ENCODE results near the gene C1orf35.

Gene C1orf35

DNA sequence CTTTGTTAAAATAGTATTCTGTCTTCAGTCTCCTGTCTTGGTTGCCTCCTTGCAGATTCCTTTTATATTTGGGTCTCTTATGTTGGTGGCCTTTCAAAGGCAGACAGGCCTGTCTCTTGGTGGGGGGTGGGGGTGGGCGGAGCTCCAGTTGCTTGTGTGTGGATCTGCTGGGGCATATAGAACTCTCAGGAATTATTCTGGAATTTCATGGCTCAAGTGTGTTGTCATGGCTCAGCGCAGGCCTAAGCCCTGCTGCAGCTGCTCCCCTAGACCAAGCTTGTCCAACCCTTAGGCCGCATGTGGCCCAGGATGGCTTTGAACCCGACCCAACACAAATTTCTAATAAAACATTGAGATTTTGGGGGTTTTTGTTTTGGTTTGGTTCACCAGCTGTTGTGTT, 8.0 kb downstream of the C1orf35 start:
- DNase-seq = no peak

DNA sequence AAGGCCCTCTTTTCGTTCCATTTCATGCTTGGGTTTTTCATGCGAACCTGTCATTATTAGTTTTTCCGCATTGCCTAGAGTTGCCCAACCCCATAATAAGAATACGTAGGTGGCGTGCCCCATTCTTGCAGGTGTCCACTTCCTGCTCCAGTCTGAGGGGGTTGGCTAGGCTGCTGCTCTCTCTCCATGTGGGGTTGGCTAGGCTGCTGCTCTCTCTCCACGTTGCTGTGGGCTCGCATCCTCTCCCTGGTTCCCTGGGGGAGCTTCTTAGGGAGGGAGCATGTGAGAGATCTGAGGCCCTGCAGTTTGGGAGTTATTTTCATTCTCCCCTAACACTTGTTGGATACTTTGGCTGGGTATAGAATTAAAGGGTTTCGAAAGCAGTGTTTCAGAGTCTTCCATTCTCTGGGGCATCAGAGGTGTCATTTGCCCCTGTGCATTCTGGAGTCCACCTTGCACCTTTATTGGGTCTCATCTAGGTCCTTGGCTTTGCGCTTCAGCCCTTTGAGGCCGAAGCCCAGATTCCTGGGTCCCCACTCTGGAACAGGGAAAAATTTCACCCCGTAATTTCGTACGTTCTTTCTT, 8.6 kb downstream of the C1orf35 start:
- DNase-seq = no peak

DNA sequence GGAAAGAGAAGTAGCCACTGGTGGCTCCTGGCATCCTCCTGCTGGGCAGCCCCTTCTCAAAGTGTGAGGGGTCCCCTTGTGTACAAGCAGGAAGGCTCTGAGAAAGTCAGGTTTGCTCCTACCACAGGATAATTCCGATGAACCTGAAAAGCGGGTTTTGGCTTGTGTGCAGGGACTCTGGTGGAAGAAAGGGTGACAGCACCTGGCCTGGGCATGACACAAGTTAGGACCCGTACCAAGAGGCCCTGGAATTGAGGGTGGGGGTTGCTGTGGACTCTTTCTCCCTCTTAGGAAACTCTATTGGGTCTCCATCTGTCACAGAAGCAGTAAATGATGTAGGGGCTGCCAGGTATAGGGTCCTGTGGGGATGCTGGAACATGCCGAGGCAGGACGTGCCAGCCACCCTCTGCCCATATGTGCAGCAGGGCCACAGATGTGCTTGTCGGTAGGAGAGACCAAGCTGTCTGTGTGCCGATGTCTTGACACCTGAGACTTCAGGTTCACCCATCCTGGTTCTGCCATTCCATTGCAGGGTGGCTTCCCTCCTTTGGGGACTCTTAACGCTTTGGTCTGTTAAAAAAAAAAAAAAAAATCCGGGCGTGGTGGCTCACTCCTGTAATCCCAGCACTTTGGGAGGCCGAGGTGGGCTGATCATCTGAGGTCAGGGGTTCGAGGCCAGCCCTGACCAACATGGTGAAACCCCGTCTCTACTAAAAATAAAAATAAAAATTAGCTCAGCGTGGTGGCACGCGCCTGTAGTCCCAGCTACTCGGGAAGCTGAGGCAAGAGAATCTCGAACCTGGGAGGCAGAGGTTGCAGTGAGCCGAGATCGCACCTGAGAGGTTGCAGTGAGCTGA, 9.8 kb downstream of the C1orf35 start:
- no peak for DNase-seq

GRCh38 chr1:228092342-228093049, 10.6 kb downstream of the C1orf35 start:
- DNase-seq = no peak

DNA sequence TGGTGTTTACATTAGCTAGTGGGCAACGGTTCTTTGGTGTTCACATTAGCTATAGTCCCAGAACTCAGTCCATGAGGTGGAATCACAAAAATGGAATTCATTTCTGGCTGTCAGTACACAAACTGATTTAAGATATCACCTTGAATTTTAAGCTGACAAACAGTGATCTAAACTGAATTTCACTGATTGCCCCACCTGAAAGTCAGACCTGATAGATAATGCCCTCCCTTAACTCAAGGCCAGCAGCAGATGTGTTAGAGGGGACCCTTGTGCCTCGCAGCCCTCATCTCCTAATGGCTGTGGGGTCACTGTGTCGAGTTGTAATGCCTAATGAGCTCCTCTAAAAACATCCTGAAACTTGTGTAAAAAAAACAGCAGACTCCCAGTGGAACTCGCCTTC, 12.0 kb downstream of the C1orf35 start:
- no peak for DNase-seq

DNA sequence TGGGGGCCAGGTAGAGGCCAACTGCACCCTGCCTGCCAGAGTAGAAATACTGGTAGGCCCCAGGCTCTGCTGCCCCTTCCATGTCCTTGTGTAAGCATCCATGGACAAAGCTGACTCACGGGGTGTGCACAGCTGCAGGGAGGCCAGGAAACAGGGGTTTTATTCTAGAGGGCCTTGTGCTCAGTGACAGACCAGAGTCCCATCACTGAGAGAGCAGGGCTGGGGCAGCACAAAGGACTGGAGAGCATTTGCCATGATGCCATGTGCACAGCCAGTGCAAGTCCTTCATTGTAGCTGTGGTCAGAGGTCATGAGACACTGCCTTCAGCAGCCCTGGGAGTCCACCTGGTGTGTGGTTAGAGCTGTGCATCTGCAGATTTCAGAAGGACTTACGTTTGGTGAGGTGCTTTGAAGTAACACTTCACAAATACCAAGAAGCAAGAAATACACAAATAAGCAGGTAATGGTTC, 12.5 kb downstream of the C1orf35 start:
- DNase-seq = peak in 3 of 56 donors; percentile 24 to 48 (median 24)

- no peak for DNase-seq
These were observed 13.4 kb downstream of the C1orf35 start for GRCh38 chr1:228089519-228090380.

- no peak for DNase-seq
These were observed 14.3 kb downstream of the C1orf35 start for GRCh38 chr1:228088586-228089498.

DNA sequence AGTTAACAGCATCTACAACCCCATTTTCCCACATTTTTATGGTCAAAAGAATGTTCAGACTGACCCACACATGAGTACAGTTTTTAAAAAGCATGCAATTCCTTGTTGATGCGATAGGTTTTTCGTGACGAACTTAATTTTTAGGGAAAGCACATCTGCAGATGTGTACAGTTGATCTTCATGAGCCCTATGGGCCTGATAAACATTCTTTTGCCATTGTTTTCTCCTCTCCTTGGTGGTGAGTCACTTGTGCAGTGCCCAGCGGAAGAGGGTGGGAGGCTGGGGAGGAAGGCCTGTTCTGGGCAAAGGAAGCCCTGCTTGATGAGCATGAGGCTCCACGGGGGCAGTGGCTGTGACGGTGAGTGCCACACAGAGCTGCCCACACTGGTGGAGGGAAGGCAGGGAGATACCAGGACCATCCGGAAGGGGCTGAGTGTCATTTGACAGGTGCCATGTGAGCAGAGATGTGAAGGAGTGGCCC, 15.3 kb downstream of the C1orf35 start:
- DNase-seq = peak in 1 of 56 donors; percentile 33

- DNase-seq = no peak
These were observed 17.7 kb downstream of the C1orf35 start for GRCh38 chr1:228085287-228085951.

DNA sequence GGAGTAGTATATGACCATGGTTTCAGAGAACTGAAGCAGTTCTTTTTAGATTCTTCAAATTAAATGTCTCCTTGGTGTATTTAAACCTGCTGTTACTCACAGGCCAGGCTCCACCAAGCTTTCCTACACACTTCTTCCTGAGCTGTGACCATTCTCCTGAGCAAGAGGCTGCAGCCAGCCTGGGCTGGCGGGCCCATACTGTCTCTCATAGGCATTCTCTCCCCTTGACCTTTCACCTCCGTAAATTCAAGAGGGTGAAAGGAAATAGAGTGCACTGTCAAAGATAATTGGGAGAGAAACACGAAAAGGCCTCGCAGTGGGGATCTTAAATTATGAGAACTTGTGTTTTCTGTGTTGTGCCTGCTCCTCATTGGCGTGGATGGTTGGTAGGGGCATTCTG, 18.3 kb downstream of the C1orf35 start:
- no peak for DNase-seq

GRCh38 chr1:228084325-228084724, 18.8 kb downstream of the C1orf35 start:
- no peak for DNase-seq

DNA sequence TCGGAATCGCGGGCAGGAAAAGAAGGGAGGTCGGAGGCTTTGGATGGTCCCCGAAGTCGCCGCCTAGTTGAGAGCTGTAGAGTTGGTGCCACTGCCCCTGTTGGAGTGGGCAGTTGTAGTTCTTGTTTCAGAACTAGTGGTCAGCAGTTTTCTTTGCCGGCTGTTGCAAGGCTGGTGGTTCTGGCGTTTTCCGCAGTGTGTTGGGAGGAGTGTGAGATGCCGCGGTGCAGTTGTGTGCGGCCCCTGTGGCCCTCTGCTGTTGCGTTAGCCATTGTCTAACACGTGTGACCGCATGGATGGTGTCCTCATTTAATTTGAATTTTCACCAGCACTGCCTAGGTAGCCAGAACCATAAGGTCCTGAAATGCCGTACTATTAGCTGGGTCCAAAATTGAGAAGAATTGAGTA, 19.2 kb downstream of the C1orf35 start:
- peak in 6 of 56 donors; percentile 18 to 55 (median 27) for DNase-seq

DNA sequence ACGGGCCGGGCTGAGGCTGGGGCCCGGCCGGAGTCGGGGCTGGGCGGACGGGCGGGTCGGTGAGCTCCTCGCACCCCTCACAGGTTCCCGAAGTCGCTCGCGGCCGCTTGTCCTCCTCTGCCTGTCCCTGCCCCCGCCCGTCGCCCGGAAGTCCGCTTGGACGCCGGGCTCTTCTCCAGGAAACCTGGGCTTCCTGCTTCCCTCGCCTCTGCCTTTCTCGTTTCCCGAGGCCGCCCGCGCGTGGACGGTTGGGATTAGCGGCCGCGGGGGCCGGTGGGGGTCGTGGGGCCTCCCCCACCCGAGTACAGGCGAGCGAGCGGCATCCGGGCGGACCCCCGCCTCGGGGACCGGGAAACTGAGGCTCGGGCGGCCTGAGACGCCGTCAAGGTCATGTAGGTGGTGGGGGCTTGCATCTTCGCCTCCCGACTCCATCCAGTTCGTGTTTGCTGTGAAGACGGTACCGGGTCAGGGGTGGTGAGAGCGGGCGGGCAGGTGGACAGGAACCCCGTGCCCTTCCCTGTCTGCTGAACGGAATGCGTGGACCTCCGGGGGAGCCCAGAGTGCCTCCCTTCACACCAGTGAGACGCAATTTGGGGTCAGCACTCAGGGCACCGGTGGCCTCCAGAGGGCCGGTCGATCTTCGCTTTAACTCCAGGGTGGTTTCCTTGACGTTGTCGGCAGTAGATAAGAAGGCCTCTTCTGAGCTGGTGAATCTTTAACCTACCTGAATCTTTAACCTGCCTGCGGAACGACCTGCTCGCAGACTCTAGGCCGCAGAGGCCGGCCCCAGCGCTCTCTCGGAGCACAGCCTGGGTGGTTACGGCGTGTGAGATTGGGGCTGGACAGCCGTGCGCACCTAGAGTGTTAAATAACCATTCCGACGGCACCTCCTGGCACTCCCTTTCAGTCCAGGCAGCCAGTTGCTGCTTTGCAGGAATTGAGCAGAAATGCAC, 19.9 kb downstream of the C1orf35 start:
- DNase-seq = peak in 11 of 56 donors; percentile 43 to 66 (median 56)

GRCh38 chr1:228082214-228082917, 20.8 kb downstream of the C1orf35 start, which contains the start of gene ARF1:
ARF1 (plus strand) TSS chr1:228082708; CDS start chr1:228097115, 14,407 bp downstream.
- DNase-seq = peak; percentile 48 to 94 (median 85)

GRCh38 chr1:228081578-228082213, 21.4 kb downstream of the C1orf35 start:
- no peak for DNase-seq

DNA sequence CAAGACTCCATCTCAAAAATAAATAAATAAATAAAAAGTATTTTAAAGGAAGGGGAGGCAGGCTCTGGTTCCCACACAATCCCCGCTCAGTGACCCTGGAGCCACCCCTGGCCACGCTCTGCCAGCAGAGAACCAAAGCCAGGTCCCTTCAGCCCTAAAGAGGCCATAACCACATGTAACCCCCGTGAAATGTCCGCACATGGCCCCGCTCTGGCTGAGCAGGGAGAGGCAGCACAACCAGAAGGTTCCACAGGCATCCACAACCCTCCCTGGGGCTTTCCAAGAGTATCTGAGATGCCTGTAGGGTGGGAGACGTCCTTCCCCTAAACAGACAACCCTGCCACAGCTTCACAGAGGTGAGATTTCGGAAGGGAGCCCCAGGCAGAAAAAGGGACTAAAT, 22.0 kb downstream of the C1orf35 start:
- DNase-seq = no peak
